ENCODE measurements around the gene ZMYND15. TPM values are rescaled to one million over a fixed set of nuclear protein-coding genes. Genes with fewer than 3 reads are reported as not detected.

The ZMYND15 gene
- total and polyA plus RNA-seq, 2 donors (not counting 1 experiment from before 2014, with no cell fraction given) = under 0.01 to 0.11 TPM

GRCh38 chr17:4782652-4783051, 43.0 kb downstream of the ZMYND15 start:
- Histone ChIP-seq H3K27me3 (ENCODE audit: control insufficient read depth, insufficient read depth, low read length) (peaks cover 5% of the 10 kb centered on the region), H3K36me3 (ENCODE audit: control insufficient read depth, insufficient read depth, low read length) (no peaks in the 10 kb centered on the region), H3K4me2 (ENCODE audit: extremely low read depth, insufficient read depth, low read length) (no peak overlapping the region), H3K27ac (ENCODE audit: insufficient read depth, low read length) (no peak overlapping the region), H3K79me2 (ENCODE audit: control insufficient read depth, insufficient read depth, low read length) (no peaks in the 10 kb centered on the region), H2AFZ (ENCODE audit: low read length) (no peak overlapping the region), H4K20me1 (ENCODE audit: control insufficient read depth, extremely low read depth, insufficient read depth, low read length) (no peaks in the 10 kb centered on the region), H3K9ac (ENCODE audit: insufficient read depth, low read length) (no peak overlapping the region), H3K4me3 (replicated peaks in 1 of 4; ENCODE audit: control extremely low read depth in 1 of 4, insufficient read depth in 1 of 4, low read depth in 3 of 4, low read length in 4 of 4) (no peak overlapping the region), H3K9me3 (ENCODE audit: control insufficient read depth, insufficient read depth, low read depth, low read length) (no peaks in the 10 kb centered on the region), H3K4me1 (ENCODE audit: control insufficient read depth, extremely low read depth, insufficient read depth, low read length) (peaks cover 4% of the 10 kb centered on the region)
- TF ChIP-seq CTCF (conservative IDR thresholded peaks at IDR 0.05 in 1 of 2, IDR thresholded peaks at IDR 0.05 in 1 of 2; ENCODE audit: low read depth in 1 of 2, low read length in 2 of 2) (no peak), EZH2 (IDR thresholded peaks at IDR 0.05; ENCODE audit: low read length, missing control alignments) (no peak)
- no peak for DNase-seq (ENCODE audit: low read depth in 2 of 2)

GRCh38 chr17:4785311-4786105, 45.9 kb downstream of the ZMYND15 start:
- H4K20me1 ChIP-seq (ENCODE audit: control insufficient read depth, extremely low read depth, insufficient read depth, low read length) = no peaks in the 10 kb centered on the region
- DNase-seq (ENCODE audit: low read depth in 2 of 2) = no peak
- peak overlapping the region; percentile 49 for H2AFZ ChIP-seq (ENCODE audit: low read length)
- TF ChIP-seq EZH2 (IDR thresholded peaks at IDR 0.05; ENCODE audit: low read length, missing control alignments) (peak; percentile 57), CTCF (conservative IDR thresholded peaks at IDR 0.05 in 1 of 2, IDR thresholded peaks at IDR 0.05 in 1 of 2; ENCODE audit: low read depth in 1 of 2, low read length in 2 of 2) (no peak)
- H3K79me2 ChIP-seq (ENCODE audit: control insufficient read depth, insufficient read depth, low read length) = no peaks in the 10 kb centered on the region
- no peak overlapping the region for H3K9ac ChIP-seq (ENCODE audit: insufficient read depth, low read length)
- peak overlapping the region; percentile 78 for H3K4me2 ChIP-seq (ENCODE audit: extremely low read depth, insufficient read depth, low read length)
- peak overlapping the region in 3 of 4 experiments; percentile 5 to 33 (median 7) for H3K4me3 ChIP-seq (replicated peaks in 1 of 4; ENCODE audit: control extremely low read depth in 1 of 4, insufficient read depth in 1 of 4, low read depth in 3 of 4, low read length in 4 of 4)
- H3K4me1 ChIP-seq (ENCODE audit: control insufficient read depth, extremely low read depth, insufficient read depth, low read length) = peaks cover 8% of the 10 kb centered on the region
- H3K9me3 ChIP-seq (ENCODE audit: control insufficient read depth, insufficient read depth, low read depth, low read length) = no peaks in the 10 kb centered on the region
- no peaks in the 10 kb centered on the region for H3K36me3 ChIP-seq (ENCODE audit: control insufficient read depth, insufficient read depth, low read length)
- peaks cover 5% of the 10 kb centered on the region for H3K27me3 ChIP-seq (ENCODE audit: control insufficient read depth, insufficient read depth, low read length)
- H3K27ac ChIP-seq (ENCODE audit: insufficient read depth, low read length) = no peak overlapping the region

- TF ChIP-seq CTCF (conservative IDR thresholded peaks at IDR 0.05 in 1 of 2, IDR thresholded peaks at IDR 0.05 in 1 of 2; ENCODE audit: low read depth in 1 of 2, low read length in 2 of 2) = no peak
- TF ChIP-seq EZH2 (IDR thresholded peaks at IDR 0.05; ENCODE audit: low read length, missing control alignments) = no peak
- no peaks in the 10 kb centered on the region for H4K20me1 ChIP-seq (ENCODE audit: control insufficient read depth, extremely low read depth, insufficient read depth, low read length)
- H3K9me3 ChIP-seq (ENCODE audit: control insufficient read depth, insufficient read depth, low read depth, low read length) = no peaks in the 10 kb centered on the region
- peak within 1 kb of the TSS; percentile 78 for H3K4me2 ChIP-seq (ENCODE audit: extremely low read depth, insufficient read depth, low read length)
- no peaks in the 10 kb centered on the region for H3K36me3 ChIP-seq (ENCODE audit: control insufficient read depth, insufficient read depth, low read length)
- peaks cover 8% of the 10 kb centered on the region for H3K4me1 ChIP-seq (ENCODE audit: control insufficient read depth, extremely low read depth, insufficient read depth, low read length)
- H3K4me3 ChIP-seq (replicated peaks in 1 of 4; ENCODE audit: control extremely low read depth in 1 of 4, insufficient read depth in 1 of 4, low read depth in 3 of 4, low read length in 4 of 4) = peak within 1 kb of the TSS; percentile 5 to 33 (median 16)
- H3K27me3 ChIP-seq (ENCODE audit: control insufficient read depth, insufficient read depth, low read length) = peaks cover 5% of the 10 kb centered on the region
- peak within 1 kb of the TSS; percentile 49 for H2AFZ ChIP-seq (ENCODE audit: low read length)
- no peak within 1 kb of the TSS for H3K27ac ChIP-seq (ENCODE audit: insufficient read depth, low read length)
- peak in 1 of 2 donors; percentile 22 for DNase-seq (ENCODE audit: low read depth in 2 of 2)
- no peaks in the 10 kb centered on the region for H3K79me2 ChIP-seq (ENCODE audit: control insufficient read depth, insufficient read depth, low read length)
- no peak within 1 kb of the TSS for H3K9ac ChIP-seq (ENCODE audit: insufficient read depth, low read length)
These were observed 46.5 kb downstream of the ZMYND15 start, which contains the start of gene VMO1 for GRCh38 chr17:4786106-4786511. Gene VMO1, minus strand, starts transcription at chr17:4786364. Its CDS starts 12 bp downstream, at chr17:4786352.

Data from fibroblast of lung (primary cell).